Stimulated activated CD8-positive, alpha-beta memory T cell treated with anti-CD3 and anti-CD28 coated beads, Interleukin-7, amount 100 ng/mL, for 1 hour (primary cell): ENCODE results near the gene HMG20B.
"Not testable (repeated sequence)": the region's sequence is repeated elsewhere in the genome, so short reads cannot be mapped to it uniquely, and the experiment has no call there.

Source experiments
- DNase-seq, 2 donors: peaks; one replicate each; pipeline ENCODE4 v3.0.0-alpha.2; 2020; ENCODE audit warnings: low read depth in 2 of 2

Gene HMG20B

DNA sequence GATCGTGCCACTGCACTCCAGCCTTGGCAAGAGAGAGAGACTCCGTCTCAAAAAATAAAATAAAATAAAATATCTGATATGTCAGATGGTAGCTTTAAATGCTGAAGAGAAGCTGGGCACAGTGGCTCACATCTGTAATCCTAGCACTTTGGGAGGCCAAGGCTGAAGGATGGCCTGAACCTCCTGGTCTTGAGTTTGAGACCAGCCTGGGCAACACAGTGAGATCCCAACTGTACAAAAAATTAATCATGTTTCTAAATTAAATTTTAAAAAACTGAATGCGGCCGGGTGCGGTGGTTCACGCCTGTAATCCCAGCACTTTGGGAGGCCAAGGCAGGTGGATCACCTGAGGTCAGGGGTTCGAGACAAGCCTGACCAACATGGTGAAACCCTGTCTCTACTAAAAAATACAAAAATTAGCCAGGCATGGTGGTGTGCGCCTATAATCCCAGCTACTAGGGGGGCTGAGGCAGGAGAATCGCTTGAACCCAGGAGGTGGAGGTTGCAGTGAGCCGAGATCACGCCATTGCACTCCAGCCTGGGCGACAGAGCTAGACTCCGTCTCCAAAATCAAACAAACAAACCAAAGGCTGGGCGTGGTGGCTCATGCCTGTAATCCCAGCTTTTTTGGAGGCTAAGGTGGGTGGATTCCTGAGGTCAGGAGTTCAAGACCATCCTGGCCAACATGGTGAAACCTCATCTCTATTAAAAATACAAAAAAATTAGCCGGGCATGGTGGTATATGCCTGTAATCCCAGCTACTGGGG is 11.5 kb downstream of the HMG20B start:
- DNase-seq = not testable (repeated sequence)

DNA sequence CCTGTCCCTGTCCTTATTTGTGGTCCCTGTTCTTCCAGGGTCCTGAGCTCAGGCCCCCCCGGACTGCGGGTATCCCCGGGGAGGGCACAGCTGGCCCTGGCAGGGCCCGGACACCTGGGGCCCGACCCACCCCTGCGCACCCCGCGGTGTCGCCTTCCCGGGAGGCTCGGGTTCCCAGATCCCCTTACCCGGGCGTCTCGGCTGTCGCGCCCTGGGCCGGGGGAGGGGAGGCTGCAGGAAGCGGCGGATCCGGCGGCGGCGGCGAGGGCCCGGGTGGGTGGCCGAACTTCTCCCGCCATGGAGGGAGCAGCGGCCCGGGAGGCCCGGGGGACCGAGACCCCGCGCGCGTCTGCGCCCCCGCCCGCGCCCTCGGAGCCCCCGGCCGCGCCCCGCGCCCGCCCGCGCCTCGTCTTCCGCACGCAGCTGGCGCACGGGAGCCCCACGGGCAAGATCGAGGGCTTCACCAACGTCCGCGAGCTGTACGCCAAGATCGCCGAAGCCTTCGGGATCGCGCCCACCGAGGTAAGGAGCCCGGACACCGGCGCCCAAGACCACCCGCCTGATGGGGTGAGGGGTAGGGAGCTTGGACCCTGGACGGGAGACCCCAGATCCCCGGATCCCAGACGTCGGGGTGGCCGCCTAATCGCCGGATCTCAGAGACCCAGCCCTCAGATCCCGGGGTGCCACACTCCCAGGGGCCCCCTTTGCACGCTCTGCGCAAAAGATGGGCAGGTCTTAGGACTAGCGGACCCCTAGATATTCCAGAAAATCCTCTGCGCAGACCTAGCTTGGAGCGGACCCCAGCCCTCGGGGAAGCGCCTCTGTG is 12.8 kb downstream of the HMG20B start, which contains the start of gene GIPC3:
GIPC3 (plus strand) TSS at position 178 of the 826 bp plus-strand sequence; CDS start at position 298, 120 bp downstream.
- DNase-seq = no peak

DNA sequence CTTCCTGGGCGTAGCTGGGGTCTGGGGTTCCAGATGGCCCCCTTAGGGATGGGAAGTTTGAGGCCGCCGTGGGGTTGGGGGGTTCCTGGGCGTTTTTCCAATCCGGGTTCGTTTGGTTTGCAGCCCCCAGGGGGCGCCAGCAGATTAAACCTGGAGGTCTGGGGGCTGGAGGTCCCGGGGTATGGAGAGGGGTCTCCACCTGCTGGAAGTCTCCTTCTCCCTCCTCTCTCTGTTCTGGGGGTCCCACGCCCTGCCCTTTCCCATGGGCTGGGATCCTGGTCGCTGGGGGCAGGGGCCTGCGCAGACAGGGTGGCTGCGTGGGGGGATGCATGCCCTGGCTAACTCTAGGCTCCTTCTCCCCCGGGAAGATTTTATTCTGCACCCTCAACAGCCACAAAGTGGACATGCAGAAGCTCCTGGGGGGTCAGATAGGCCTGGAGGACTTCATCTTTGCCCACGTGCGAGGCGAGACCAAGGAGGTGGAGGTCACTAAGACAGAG is 13.4 kb downstream of the HMG20B start:
- DNase-seq = peak in 1 of 2 donors; percentile 31

DNA sequence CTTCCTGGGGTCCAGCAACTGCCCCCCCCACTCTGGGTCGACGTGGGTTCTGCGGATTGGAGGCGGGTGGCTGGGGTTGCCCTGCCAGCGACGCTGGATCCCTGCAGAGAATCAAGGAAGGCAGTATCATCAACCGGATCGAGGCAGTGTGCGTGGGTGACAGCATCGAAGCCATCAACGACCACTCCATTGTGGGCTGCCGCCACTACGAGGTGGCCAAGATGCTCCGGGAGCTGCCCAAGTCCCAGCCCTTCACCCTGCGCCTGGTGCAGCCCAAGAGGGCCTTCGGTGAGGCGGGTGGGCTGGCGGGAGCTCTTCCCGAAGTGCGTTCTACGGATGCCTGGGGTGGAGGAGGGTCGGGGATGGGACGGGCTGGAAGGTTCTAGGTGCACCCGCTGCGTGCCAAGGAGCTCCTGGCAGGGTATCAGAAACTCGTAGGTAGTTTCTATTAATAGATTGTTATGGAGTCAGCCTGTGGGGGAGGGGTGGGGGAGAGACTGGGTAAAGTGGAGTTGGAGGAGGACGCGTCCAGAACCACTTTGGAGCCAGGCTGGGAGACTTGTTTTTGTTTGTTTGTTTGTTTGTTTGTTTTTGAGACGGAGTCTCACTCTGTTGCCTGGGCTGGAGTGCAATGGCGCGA is 14.1 kb downstream of the HMG20B start:
- DNase-seq = no peak

DNA sequence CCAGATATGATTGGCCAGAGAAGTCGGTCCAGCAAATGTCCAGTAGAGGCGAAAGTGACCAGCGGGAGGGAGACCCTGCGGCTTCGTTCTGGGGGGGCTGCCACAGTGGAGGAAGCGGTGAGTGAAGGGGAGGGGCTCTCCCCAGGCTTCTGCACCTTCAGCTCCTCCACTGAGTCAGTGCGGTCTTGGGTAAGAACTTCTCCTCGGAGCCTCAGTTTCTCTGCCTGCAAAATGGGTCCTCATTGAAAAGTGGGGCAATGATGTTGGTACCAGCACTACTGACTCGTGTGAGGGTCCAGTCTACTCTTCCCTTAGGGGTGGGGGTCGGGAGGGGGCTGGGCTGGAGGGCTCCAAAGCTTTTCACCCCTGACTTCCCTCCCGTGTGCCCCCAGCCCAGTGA is 16.7 kb downstream of the HMG20B start:
- DNase-seq = no peak

DNA sequence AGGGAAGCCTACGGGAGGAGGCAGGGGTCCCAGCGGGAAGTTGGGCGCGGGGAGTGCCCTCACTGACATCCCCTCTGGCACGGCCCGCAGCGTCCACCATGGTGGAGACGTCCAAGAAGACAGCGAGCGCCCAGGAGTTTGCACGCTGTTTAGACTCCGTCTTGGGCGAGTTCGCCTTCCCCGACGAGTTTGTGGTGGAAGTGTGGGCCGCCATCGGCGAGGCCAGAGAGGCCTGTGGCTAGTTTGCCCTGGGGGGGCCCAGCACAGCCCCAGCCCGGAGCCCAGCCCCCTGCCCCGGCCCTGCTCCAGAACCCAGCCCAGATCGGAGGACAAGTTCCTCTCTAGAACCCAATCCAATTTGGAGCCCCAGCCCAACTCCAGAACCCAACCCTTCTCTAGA is 17.2 kb downstream of the HMG20B start:
- DNase-seq = no peak

DNA sequence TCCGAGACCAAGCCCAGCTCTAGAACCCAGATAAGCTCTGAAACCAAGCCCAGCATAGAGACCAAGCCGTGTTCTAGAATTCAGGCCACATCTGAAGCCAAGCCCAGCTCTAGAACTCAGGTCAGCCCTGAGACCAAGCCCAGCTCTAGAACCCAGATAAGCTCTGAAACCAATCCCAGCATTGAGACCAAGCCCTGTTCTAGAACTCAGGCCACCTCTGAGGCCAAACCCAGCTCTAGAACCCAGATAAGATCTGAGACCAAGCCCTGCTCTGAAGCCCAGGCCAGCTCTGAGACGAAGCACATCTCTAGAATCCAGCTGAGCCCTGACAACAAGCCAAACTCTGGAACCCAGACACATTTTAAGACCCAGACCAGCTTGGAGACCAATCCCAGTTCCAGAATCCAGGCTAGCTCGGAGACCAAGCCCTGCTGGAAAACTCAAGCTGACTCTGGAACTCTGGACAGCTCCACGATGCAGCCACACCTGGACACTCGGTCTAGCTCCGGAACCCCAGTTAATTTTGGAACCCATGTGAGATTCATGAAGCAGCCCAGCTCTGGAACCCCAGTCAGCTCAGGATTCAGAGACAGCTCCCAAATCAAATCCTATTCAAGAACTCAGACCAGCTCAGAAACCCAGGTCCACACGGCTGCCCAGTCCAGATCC is 18.4 kb downstream of the HMG20B start:
- no peak for DNase-seq

DNA sequence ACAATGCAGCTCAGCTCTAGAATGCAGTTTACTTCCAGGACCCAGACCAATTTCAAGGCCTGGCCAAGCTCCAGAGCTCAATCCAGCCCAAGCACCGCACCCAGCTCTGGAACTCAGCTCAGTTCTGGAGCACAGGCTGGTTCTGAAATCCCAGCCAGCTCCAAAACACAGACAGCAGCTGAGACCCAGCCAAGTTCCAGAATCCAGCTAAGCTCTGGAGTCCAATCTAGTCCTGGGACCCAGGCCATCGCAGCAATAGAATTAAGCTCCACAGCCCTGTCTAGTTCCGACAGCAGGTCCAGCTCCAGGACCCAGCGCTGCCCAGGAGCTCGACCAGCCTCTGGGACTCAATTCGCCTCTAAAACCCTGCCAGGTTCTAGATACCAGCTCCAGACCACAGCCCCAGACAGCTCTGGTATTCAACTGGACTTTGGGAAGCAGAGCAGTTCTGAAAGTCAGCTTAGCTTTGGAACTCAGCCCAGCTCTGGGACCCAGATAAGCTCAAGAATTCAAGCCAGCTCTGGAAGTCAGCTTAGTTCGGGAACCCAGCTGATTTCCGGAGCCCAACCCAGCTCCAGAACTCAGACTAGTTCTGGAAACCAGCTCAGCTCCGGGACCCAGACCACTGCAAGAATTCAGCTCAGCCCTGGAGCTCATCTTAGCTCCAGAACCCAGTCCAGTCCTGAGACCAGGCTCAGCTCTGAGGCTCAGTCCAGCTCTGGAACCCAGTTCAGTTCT is 19.3 kb downstream of the HMG20B start:
- no peak for DNase-seq

DNA sequence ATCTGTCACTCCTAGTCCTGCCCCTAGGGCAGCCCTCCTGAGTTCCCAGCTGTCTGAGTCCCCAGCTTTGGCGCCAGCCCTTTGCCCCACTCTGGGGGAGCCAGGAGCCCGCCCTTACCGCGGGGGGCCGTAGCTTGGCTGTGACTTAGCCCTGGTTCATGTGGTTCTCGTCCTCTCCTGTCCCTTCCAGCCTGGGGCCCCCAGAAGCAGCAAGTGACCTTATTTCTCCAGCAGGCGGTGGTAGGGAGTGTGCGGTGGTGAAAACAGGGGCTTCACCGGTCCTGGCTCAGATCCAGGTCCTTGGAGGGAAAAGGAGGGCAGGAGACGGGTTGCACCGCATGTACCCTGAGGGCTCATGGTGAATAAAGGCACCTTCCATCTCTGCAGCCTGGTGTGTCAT is 20.4 kb downstream of the HMG20B start:
- no peak for DNase-seq

DNA sequence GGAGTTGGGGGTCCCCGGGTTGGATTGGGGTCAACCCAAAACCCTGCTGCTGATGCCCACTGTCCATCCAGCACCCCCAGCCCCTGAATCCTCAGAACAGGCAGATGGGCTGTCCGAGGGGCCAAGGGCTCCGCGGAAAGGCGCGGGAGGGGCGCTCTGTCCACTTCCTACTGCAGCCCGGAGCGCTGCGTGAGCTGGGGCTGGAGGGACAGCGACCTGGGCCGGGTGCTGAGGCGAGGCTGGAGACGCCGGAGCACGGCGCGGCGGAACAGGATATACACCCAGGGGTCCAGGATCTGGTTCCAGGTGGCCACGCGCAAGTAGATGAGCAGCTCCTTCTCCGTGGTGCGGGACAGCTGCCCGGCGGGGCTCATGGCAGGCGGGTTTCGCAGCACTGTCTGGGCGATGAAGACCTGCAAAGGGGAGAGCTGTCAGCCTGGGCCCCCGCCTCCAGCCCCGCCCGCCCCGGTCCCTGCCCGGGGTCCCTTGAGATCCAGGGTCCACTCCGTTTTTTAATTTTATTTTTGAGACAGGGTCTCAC is 22.8 kb downstream of the HMG20B start:
- no peak for DNase-seq

DNA sequence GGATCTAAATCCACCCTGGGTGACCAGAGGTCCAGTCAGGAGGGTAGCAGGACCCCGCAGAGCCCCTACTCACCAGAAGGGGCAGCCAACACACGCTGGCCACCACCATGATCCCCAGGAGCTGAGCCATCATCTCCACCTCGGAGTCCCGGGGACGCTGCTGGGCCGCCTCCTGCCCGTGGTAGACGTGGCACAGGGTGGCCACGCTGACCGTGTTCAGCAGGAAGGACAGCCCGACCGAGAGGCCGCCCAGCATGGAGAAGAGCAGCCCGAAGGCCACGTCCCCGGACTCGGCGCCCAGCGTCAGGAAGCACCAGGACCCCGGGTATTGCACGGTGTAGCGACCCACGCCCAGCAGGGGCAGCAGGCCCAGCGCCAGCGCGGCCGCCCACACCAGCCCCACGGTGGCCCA is 27.0 kb downstream of the HMG20B start:
- no peak for DNase-seq

DNA sequence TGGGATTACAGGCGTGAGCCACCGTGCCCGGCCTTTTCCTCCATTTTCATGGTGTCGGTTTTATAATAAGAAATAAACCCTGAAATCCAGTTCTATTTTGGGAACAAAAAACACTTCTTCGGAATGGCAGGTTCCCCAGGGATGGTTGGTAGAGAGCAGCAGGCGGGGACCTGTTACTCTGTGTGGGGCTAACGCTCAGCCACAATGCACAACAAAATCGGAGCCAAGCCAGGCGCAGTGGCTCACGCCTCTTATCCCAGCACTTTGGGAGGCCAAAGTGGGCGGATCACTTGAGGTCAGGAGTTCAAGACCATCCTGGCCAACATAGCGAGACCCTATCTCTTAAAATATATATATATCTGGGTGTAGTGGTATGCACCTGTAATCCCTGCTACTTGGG is 28.3 kb downstream of the HMG20B start:
- DNase-seq = no peak

DNA sequence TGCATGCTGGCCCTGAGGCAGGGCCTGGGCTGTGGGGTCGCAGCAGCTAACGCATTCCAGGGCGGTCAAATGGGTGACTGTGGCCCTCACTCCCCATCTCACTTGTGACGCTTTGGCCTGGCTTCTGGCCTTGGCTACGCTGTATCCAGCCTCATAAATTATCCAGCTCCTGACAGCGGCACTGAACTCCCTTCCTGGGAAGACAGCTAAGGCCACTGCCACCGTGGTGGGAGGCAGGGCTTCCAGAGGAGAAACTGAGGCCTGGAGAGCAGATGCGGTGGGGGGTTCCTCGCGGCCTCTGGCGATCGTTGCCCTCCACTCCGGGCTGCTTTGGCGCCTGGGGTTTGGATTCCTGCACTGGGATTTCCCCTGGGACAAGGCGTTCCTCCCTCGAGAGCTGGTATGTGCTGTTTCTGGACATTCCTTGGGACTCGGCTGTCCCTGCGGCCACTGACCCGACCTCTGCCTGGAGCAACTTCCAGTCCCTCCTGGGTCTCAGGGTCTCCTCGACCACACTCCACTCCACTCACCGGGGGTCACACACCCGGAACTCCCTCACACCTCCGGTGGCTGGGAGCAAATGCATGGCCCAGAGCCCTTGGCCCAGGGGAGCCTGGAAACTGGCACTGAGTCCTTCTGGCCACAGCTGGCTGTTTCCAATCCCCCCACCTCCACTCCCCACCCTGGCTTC is 30.5 kb downstream of the HMG20B start:
- no peak for DNase-seq

DNA sequence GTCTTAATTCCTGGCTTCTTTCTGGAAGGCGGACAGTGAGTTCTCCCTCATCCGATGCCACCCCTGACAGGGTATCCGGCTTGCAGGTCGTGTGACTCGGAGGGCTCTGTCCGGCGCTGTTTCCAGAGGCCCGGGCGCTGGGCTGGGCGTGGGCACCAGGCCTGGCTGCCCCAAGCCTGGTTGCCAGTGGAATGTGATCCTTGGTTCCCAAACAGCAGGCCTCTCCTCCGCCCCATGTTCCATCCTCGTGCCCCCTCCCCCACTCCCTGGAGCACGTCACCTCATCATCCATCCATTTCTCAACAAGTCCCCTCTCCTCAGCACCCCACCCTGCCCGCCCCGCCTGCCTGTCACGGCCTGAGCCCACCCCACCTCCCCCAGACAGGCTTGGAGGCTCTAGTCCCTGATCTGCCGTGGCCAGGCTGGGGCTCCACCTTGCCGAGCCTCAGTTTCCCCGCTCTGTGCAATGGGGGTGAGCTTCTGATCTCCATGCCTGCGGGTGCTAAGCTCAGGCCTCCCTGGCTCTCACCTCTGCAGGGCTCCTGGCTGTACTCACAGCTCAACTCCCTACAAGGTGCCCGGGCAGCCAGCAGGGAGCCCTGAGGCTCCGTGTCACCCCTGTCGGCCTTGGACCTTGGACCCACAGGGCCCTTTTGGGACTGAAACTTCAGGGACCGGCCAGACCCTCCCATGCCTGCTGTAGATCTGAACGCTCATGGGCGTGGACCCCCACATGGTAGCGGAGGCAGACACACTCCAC is 31.7 kb downstream of the HMG20B start:
- DNase-seq = no peak

DNA sequence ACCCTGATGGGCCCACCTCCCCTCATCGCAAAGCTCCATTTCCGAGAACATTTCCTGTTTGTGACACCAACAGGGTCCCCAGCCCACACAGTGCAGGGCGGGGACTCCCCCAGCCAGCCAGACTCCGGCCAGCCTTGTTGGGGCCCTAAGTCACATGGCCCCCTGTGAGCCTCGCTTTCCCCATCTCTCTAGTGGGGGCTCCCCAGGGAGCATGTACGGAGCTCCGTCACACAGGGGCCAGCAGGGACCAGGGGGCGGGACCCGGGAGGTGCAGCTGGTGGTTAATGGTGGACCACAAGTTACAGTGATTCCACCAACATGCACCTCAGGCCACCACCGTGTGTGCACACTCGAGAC is 32.2 kb downstream of the HMG20B start:
- no peak for DNase-seq

DNA sequence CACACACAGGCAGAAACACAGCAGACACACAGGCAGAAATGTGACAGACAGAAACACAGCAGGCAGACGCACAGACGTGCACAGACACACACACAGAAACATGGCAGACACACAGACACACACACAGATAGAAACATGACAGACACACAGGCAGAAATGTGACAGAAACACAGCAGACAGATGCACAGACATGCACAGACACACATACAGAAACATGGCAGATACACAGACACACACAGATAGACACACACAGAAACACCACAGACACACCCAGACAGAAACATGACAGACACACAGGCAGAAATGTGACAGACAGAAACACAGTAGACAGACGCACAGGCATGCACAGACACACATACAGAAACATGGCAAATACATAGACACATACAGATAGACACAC is 32.6 kb downstream of the HMG20B start:
- no peak for DNase-seq

DNA sequence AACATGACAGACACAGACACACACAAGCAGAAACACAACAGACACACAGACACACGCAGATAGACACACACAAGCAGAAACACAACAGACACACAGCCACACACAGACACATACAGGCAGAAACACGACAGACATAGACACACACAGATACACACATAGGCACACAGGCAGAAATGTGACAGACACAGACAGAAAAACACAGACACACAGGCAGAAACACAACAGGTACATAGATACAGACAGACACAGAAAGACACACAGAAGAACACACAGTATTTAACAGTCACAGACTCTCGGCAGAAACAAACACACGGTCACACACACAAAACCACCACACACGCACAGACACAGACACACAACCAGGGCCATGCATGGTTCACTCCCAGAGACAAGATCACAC is 33.0 kb downstream of the HMG20B start:
- no peak for DNase-seq

DNA sequence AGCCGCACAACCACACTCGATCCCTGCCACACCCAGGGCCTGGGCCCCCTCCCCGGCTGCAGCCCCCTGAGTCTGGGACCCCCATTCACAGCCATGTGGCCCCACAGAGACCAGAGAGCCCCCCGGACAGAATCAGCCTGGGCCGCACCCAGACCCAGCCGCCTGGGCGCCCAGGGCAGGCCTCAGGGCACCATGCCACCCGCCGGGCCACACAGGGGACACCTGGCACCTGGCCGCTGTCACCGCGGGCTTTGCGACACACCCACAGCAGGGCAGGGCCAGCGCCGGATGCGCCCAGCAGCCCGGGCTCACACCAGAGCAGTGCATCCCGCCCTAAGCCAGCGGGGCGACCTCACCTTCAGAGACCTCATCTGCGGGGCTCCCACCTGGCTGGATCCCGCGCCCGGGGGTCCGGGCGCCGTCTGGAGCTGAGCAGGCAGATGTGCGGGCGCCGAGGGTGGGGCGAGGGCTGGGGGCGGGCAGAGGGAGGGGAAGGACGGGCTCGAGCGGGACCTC is 33.5 kb downstream of the HMG20B start:
- DNase-seq = no peak

DNA sequence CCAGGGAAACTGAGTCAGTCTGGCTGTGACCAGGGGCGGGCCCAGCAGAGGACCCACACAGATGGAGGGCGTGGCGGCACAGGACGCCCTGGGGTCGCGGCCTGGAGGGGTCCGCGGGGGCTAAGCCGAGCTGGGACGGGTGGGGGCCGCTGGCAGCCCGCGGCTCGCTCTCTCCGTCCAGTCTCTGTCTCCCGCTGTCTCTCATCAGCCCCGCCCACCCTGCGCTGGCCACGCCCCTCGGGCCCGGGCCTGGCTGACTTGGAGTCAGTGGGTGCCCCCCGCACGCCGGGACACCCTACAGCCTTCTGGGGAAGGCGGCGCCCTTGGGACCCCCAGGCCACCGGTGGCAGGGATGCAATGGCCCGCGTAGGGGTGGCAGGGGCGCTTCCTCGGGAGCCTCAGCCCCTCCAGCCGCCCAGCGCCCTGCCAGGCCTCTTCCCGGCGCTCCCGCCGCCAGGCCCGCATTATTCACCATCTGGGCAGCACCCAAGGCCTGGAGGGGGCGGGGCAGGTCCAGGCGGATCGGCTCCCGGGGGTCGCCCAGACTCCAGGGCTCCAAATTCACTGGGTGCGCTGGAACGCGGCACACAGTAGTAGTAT is 34.0 kb downstream of the HMG20B start, which contains the start of gene TBXA2R:
TBXA2R (minus strand) TSS at position 186 of the 600 bp plus-strand sequence. CDS start 6,241 bp downstream, outside the sequence.
- peak; percentile 37 to 38 for DNase-seq
